WTC11 (cell line): ENCODE results near the gene HAPLN3.

ENCODE experiments used
- ATF3 ChIP-seq: sonication (generic); formaldehyde crosslinking; conservative IDR thresholded peaks from 2 replicates; pipeline ENCODE4 v1.8.1; 2022; ENCODE audit warnings: mild to moderate bottlenecking, missing genetic modification reagents
- CTCF ChIP-seq: fragments of 200-600 bp; IDR thresholded peaks from 2 replicates; pipeline ENCODE4 v1.8.0; 2022; ENCODE audit warnings: antibody characterized with exemption
- ESRRA ChIP-seq: sonication (generic); formaldehyde crosslinking; IDR thresholded peaks from 2 replicates; pipeline ENCODE4 v1.8.1; 2022; ENCODE audit warnings: mild to moderate bottlenecking, missing genetic modification reagents, borderline replicate concordance
- FOXJ3 ChIP-seq: sonication (generic); formaldehyde crosslinking; IDR thresholded peaks from 2 replicates; pipeline ENCODE4 v1.9.0; 2021; ENCODE audit warnings: missing genetic modification reagents, mild to moderate bottlenecking, borderline replicate concordance
- ZNF121 ChIP-seq: sonication (generic); formaldehyde crosslinking; IDR thresholded peaks from 2 replicates; pipeline ENCODE4 v1.8.0; 2023; ENCODE audit warnings: missing genetic modification reagents
- TF ChIP-seq, protein P1 (sequence below): sonication (generic); formaldehyde crosslinking; IDR thresholded peaks from 2 replicates; pipeline ENCODE4 v1.8.1; 2023; ENCODE audit warnings: mild to moderate bottlenecking, missing genetic modification reagents, moderate library complexity

- no peak for TF ChIP-seq CTCF
- no peak for TF ChIP-seq ESRRA (CRISPR knock-in tag)
- TF ChIP-seq FOXJ3 (CRISPR knock-in tag) = no peak
- TF ChIP-seq, protein P1, sequence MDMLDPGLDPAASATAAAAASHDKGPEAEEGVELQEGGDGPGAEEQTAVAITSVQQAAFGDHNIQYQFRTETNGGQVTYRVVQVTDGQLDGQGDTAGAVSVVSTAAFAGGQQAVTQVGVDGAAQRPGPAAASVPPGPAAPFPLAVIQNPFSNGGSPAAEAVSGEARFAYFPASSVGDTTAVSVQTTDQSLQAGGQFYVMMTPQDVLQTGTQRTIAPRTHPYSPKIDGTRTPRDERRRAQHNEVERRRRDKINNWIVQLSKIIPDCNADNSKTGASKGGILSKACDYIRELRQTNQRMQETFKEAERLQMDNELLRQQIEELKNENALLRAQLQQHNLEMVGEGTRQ (CRISPR knock-in tag) = no peak
- no peak for TF ChIP-seq ATF3 (CRISPR knock-in tag)
- no peak for TF ChIP-seq ZNF121 (CRISPR knock-in tag)
Observed at GRCh38 chr15:88904257-88904623, 8.9 kb upstream of the HAPLN3 start.
